ENCODE data around the gene STN1. TPM values are rescaled to one million over a fixed set of nuclear protein-coding genes. Genes with fewer than 3 reads are reported as not detected.

The STN1 gene
- total and polyA plus RNA-seq, 2 of the 4 experiments (the other 2 are of a cell fraction) = 17.8 to 32.3 TPM

DNA sequence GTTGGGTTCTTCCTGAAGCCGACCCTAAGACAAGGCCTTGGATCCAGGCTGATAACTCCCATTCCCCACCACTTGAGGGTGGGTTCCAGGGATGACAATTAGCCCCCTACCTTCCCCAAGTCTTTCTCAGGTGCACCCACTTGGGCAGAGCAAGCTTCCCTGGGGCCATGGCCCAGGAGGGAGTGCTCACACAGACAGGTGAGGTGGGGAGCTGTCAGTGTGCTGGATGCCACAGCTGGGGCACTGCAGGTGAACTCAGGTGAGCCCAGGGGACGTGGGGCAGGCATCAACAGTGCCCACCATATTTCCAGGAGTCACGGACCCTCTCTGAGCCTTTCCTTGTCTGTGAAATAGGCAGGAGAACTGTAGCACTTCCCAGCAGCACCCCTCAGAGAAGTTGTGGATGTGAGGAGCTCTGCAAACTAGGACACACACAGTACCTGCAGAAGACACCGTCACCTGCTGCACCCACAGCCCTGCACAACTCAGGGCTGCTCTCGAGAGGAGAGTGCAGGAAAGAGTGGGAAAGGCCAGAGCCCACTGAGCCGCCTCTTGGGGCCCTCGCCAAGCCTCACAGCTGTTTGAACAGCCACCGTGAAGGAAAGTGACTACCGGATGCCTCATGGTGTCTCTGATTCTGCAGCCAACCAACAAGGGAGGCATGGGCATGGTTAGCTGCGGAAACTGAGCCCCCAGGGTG lies 80.5 kb downstream of the STN1 start (continued):
- TF ChIP-seq, protein P1, sequence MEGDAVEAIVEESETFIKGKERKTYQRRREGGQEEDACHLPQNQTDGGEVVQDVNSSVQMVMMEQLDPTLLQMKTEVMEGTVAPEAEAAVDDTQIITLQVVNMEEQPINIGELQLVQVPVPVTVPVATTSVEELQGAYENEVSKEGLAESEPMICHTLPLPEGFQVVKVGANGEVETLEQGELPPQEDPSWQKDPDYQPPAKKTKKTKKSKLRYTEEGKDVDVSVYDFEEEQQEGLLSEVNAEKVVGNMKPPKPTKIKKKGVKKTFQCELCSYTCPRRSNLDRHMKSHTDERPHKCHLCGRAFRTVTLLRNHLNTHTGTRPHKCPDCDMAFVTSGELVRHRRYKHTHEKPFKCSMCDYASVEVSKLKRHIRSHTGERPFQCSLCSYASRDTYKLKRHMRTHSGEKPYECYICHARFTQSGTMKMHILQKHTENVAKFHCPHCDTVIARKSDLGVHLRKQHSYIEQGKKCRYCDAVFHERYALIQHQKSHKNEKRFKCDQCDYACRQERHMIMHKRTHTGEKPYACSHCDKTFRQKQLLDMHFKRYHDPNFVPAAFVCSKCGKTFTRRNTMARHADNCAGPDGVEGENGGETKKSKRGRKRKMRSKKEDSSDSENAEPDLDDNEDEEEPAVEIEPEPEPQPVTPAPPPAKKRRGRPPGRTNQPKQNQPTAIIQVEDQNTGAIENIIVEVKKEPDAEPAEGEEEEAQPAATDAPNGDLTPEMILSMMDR (conservative IDR thresholded peaks at IDR 0.05; ENCODE audit: low read depth, low read length) = no peak

DNA sequence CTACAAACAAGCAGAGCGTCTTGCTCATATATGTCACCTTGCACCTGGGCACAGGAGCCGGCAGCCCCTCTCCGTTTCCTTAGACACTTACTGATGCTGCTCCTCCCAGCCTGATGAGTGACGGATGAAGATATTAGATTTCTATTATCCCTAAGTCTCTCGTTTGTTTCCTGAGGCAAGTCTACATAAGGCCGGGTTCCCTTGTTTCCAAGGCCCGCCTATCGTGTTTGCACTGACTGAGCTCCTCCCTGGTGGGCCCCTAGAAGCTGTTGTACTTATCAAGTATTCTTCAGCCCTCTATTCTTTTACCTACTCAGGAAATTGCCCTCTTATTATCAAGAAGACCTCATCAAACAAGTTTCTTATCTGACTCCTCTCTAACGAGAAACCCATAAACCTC lies 81.1 kb downstream of the STN1 start:
- no peaks in the 10 kb centered on the region for H3K27me3 ChIP-seq (ENCODE audit: control insufficient read depth, insufficient read depth, low read length)
- H3K56ac ChIP-seq (ENCODE audit: extremely low read depth, insufficient read depth, low read length) = no peak overlapping the region
- H3K27ac ChIP-seq (ENCODE audit: insufficient read depth, low read length) = no peak overlapping the region
- no TSS peak for BruUV-seq (replicated peaks)
- no peak overlapping the region for H2AK5ac ChIP-seq (ENCODE audit: low read depth, low read length)
- no peak overlapping the region for H3K4ac ChIP-seq (ENCODE audit: low read depth, low read length)
- 100% methylated on average over 2 of the region's 9 CpGs; no CpG with 5 or more reads in 1 of the 2 experiments for WGBS, 2 experiments (ENCODE audit: extremely low coverage in 2 of 2, insufficient read length in 1 of 2)
- intact Hi-C loops (cut with micrococcal nuclease) (no loop called here), dilution Hi-C loops (cut with HindIII; ENCODE audit: low sequenced_read_pairs, unreplicated experiment) (no loop called here), in situ Hi-C loops (cut with MboI; ENCODE audit: low sequenced_read_pairs) (no loop called here)
- H3K79me1 ChIP-seq (ENCODE audit: low read depth in 1 of 2, low read length in 2 of 2) = peaks cover 31 to 71% of the 10 kb centered on the region in 2 experiments
- H3K9me1 ChIP-seq (ENCODE audit: insufficient read depth, low read length) = peaks cover 8% of the 10 kb centered on the region
- no peak overlapping the region for H3K4me2 ChIP-seq (ENCODE audit: low read depth, low read length)
- no peaks in the 10 kb centered on the region for H3K36me3 ChIP-seq (ENCODE audit: control insufficient read depth, insufficient read depth, low read length)
- peaks cover 10% of the 10 kb centered on the region; the same call in 1 of the 2 replicates for H3K4me1 ChIP-seq (ENCODE audit: control insufficient read depth, insufficient read depth, low read length)
- no peak overlapping the region for H4K5ac ChIP-seq (ENCODE audit: low read depth, low read length)
- no peak overlapping the region for H2BK20ac ChIP-seq (ENCODE audit: low read depth, low read length)
- no peak overlapping the region for H2BK120ac ChIP-seq (ENCODE audit: low read depth, low read length)
- H4K91ac ChIP-seq (ENCODE audit: insufficient read depth, low read depth, low read length) = no peak overlapping the region
- H3K4me3 ChIP-seq (ENCODE audit: insufficient read depth, low read depth, low read length) = no peak overlapping the region
- H2AFZ ChIP-seq (replicated peaks; ENCODE audit: low read length, poor library complexity) = no peak overlapping the region
- DNase-seq (no peak), ATAC-seq (ENCODE audit: low read depth) (no peak)
- H3K18ac ChIP-seq (ENCODE audit: low read depth, low read length) = no peak overlapping the region
- H4K8ac ChIP-seq (ENCODE audit: low read depth in 2 of 2, low read length in 2 of 2) = no peak overlapping the region
- ChIA-PET CTCF (interaction anchor here (1.5 to 1.6 kb wide), 2 partner anchors 9 to 11 kb away, joined by 3 to 4 read pairs; no protein-coding TSS in a partner anchor), POLR2A (ENCODE audit: unreplicated experiment) (no interaction called here)
- H3K14ac ChIP-seq (replicated peaks; ENCODE audit: low read depth, low read length) = no peak overlapping the region
- no peaks in the 10 kb centered on the region for H3K9me3 ChIP-seq (ENCODE audit: control insufficient read depth, insufficient read depth, low read length)
- H2AK9ac ChIP-seq (replicated peaks; ENCODE audit: low read depth, low read length, poor library complexity) = no peak overlapping the region
- H4K20me1 ChIP-seq (ENCODE audit: insufficient read depth, low read length) = peaks cover 9% of the 10 kb centered on the region; the same call in 1 of the 2 replicates
- H3K23ac ChIP-seq (ENCODE audit: low read depth, low read length) = no peak overlapping the region
- H3K9ac ChIP-seq (ENCODE audit: low read depth, low read length) = no peak overlapping the region
- H2BK5ac ChIP-seq (ENCODE audit: low read depth, low read length, poor library complexity, severe bottlenecking) = no peak overlapping the region
- no peak overlapping the region for H2BK15ac ChIP-seq (ENCODE audit: low read depth, low read length)
- TF ChIP-seq NFE2L2 (IDR thresholded peaks at IDR 0.05; ENCODE audit: low read depth, low read length) (no peak), BHLHE40 (IDR thresholded peaks at IDR 0.05; ENCODE audit: low read depth, low read length) (no peak), SMC3 (IDR thresholded peaks at IDR 0.05; ENCODE audit: low read depth, low read length) (no peak), FOS (IDR thresholded peaks at IDR 0.05; ENCODE audit: low read depth, low read length) (no peak), POLR2A (IDR thresholded peaks at IDR 0.05; ENCODE audit: low read depth, low read length) (no peak), MAZ (IDR thresholded peaks at IDR 0.05; ENCODE audit: borderline replicate concordance, low read depth, low read length) (no peak), CHD1 (IDR thresholded peaks at IDR 0.05; ENCODE audit: low read depth, low read length) (no peak), MAFK (IDR thresholded peaks at IDR 0.05; ENCODE audit: low read depth, low read length) (no peak), RAD21 (IDR thresholded peaks at IDR 0.05; ENCODE audit: low read length) (no peak)
- TF ChIP-seq, protein P2, sequence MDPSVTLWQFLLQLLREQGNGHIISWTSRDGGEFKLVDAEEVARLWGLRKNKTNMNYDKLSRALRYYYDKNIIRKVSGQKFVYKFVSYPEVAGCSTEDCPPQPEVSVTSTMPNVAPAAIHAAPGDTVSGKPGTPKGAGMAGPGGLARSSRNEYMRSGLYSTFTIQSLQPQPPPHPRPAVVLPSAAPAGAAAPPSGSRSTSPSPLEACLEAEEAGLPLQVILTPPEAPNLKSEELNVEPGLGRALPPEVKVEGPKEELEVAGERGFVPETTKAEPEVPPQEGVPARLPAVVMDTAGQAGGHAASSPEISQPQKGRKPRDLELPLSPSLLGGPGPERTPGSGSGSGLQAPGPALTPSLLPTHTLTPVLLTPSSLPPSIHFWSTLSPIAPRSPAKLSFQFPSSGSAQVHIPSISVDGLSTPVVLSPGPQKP (IDR thresholded peaks at IDR 0.05; ENCODE audit: borderline replicate concordance, low read depth, low read length) = no peak
- TF ChIP-seq, protein P3, sequence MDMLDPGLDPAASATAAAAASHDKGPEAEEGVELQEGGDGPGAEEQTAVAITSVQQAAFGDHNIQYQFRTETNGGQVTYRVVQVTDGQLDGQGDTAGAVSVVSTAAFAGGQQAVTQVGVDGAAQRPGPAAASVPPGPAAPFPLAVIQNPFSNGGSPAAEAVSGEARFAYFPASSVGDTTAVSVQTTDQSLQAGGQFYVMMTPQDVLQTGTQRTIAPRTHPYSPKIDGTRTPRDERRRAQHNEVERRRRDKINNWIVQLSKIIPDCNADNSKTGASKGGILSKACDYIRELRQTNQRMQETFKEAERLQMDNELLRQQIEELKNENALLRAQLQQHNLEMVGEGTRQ (IDR thresholded peaks at IDR 0.05; ENCODE audit: low read depth, low read length) = no peak

All from IMR-90 (cell line).